ENCODE results near the gene MFSD6.
"Not testable (repeated sequence)": the region's sequence is repeated elsewhere in the genome, so short reads cannot be mapped to it uniquely, and the experiment has no call there.

MFSD6 gene

GRCh38 chr2:190466819-190467446 lies 58.8 kb downstream of the MFSD6 start:
- no peak overlapping the region for H3K4me3 ChIP-seq (ENCODE audit: extremely low read depth, insufficient read depth, low read length, poor library complexity, severe bottlenecking)
- 73 to 94% methylated on average over 5 of the region's 5 CpGs for WGBS, 2 experiments (ENCODE audit: insufficient coverage in 2 of 2)
- no peaks in the 10 kb centered on the region for H3K9me3 ChIP-seq (ENCODE audit: control insufficient read depth, low read length)
- no peaks in the 10 kb centered on the region for H3K4me1 ChIP-seq (ENCODE audit: control insufficient read depth, insufficient read depth, low read length, poor library complexity, severe bottlenecking)
- H3K36me3 ChIP-seq (ENCODE audit: control insufficient read depth, insufficient read depth, low read length), result no peaks in the 10 kb centered on the region
- H3K27ac ChIP-seq (ENCODE audit: low read depth, low read length, severe bottlenecking), result no peak overlapping the region

GRCh38 chr2:190467575-190468083 lies 59.5 kb downstream of the MFSD6 start:
- WGBS, 2 experiments (ENCODE audit: insufficient coverage in 2 of 2), result 82 to 93% methylated on average over 5 of the region's 5 CpGs
- Histone ChIP-seq H3K4me1 (ENCODE audit: control insufficient read depth, insufficient read depth, low read length, poor library complexity, severe bottlenecking) (no peaks in the 10 kb centered on the region), H3K27ac (ENCODE audit: low read depth, low read length, severe bottlenecking) (no peak overlapping the region), H3K4me3 (ENCODE audit: extremely low read depth, insufficient read depth, low read length, poor library complexity, severe bottlenecking) (no peak overlapping the region), H3K9me3 (ENCODE audit: control insufficient read depth, low read length) (no peaks in the 10 kb centered on the region), H3K36me3 (ENCODE audit: control insufficient read depth, insufficient read depth, low read length) (no peaks in the 10 kb centered on the region)

DNA sequence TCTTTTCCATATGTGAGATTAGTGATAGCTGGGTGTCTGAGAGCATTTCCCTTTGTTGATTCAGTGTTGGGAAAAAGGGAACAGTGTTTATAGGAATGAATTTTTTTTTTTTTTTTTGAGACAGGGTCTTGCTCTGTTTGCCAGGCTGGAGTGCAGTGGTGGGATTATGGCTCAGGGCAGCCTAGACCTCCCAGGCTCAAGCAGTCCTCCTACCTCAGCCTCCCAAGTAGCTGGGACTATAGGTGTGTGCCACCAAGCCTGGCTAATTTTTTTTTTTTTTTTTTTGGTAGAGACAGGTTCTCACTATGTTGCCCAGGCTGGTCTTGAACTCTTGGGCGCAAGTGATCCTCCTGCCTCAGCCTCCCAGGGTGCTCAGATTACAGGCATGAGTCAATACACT lies 60.2 kb downstream of the MFSD6 start:
- H3K4me1 ChIP-seq (ENCODE audit: control insufficient read depth, insufficient read depth, low read length, poor library complexity, severe bottlenecking); H3K27ac ChIP-seq (ENCODE audit: low read depth, low read length, severe bottlenecking); H3K4me3 ChIP-seq (ENCODE audit: extremely low read depth, insufficient read depth, low read length, poor library complexity, severe bottlenecking); H3K36me3 ChIP-seq (ENCODE audit: control insufficient read depth, insufficient read depth, low read length); H3K9me3 ChIP-seq (ENCODE audit: control insufficient read depth, low read length): not testable (repeated sequence)
- 80% methylated on average over 1 of the region's 1 CpG; no CpG with 5 or more reads in 1 of the 2 experiments for WGBS, 2 experiments (ENCODE audit: insufficient coverage in 2 of 2)

- Histone ChIP-seq H3K9me3 (ENCODE audit: control insufficient read depth, low read length) (no peaks in the 10 kb centered on the region), H3K4me1 (ENCODE audit: control insufficient read depth, insufficient read depth, low read length, poor library complexity, severe bottlenecking) (no peaks in the 10 kb centered on the region), H3K36me3 (ENCODE audit: control insufficient read depth, insufficient read depth, low read length) (no peaks in the 10 kb centered on the region), H3K27ac (ENCODE audit: low read depth, low read length, severe bottlenecking) (no peak overlapping the region), H3K4me3 (ENCODE audit: extremely low read depth, insufficient read depth, low read length, poor library complexity, severe bottlenecking) (no peak overlapping the region)
- no CpG with 5 or more reads among the region's 4 CpGs for WGBS, 2 experiments (ENCODE audit: insufficient coverage in 2 of 2)
Observed at GRCh38 chr2:190468814-190469569, 60.8 kb downstream of the MFSD6 start.

- Histone ChIP-seq H3K9me3 (ENCODE audit: control insufficient read depth, low read length) (no peaks in the 10 kb centered on the region), H3K4me1 (ENCODE audit: control insufficient read depth, insufficient read depth, low read length, poor library complexity, severe bottlenecking) (no peaks in the 10 kb centered on the region), H3K4me3 (ENCODE audit: extremely low read depth, insufficient read depth, low read length, poor library complexity, severe bottlenecking) (no peak overlapping the region), H3K36me3 (ENCODE audit: control insufficient read depth, insufficient read depth, low read length) (no peaks in the 10 kb centered on the region), H3K27ac (ENCODE audit: low read depth, low read length, severe bottlenecking) (no peak overlapping the region)
- 100% methylated on average over 2 of the region's 2 CpGs; no CpG with 5 or more reads in 1 of the 2 experiments for WGBS, 2 experiments (ENCODE audit: insufficient coverage in 2 of 2)
Observed at GRCh38 chr2:190469771-190470170, 61.6 kb downstream of the MFSD6 start.

GRCh38 chr2:190470256-190470826 lies 62.2 kb downstream of the MFSD6 start:
- H3K27ac ChIP-seq (ENCODE audit: low read depth, low read length, severe bottlenecking), result no peak overlapping the region
- 71% methylated on average over 1 of the region's 5 CpGs; no CpG with 5 or more reads in 1 of the 2 experiments for WGBS, 2 experiments (ENCODE audit: insufficient coverage in 2 of 2)
- H3K4me1 ChIP-seq (ENCODE audit: control insufficient read depth, insufficient read depth, low read length, poor library complexity, severe bottlenecking), result no peaks in the 10 kb centered on the region
- no peaks in the 10 kb centered on the region for H3K9me3 ChIP-seq (ENCODE audit: control insufficient read depth, low read length)
- H3K36me3 ChIP-seq (ENCODE audit: control insufficient read depth, insufficient read depth, low read length), result no peaks in the 10 kb centered on the region
- no peak overlapping the region for H3K4me3 ChIP-seq (ENCODE audit: extremely low read depth, insufficient read depth, low read length, poor library complexity, severe bottlenecking)

- H3K27ac ChIP-seq (ENCODE audit: low read depth, low read length, severe bottlenecking), result no peak overlapping the region
- no peaks in the 10 kb centered on the region for H3K9me3 ChIP-seq (ENCODE audit: control insufficient read depth, low read length)
- no peak overlapping the region for H3K4me3 ChIP-seq (ENCODE audit: extremely low read depth, insufficient read depth, low read length, poor library complexity, severe bottlenecking)
- WGBS, 2 experiments (ENCODE audit: insufficient coverage in 2 of 2), result 100% methylated on average over 2 to 3 of the region's 4 CpGs
- H3K4me1 ChIP-seq (ENCODE audit: control insufficient read depth, insufficient read depth, low read length, poor library complexity, severe bottlenecking), result no peaks in the 10 kb centered on the region
- no peaks in the 10 kb centered on the region for H3K36me3 ChIP-seq (ENCODE audit: control insufficient read depth, insufficient read depth, low read length)
Observed at GRCh38 chr2:190477661-190478454, 69.7 kb downstream of the MFSD6 start.

GRCh38 chr2:190478572-190479195 lies 70.5 kb downstream of the MFSD6 start:
- Histone ChIP-seq H3K4me3 (ENCODE audit: extremely low read depth, insufficient read depth, low read length, poor library complexity, severe bottlenecking) (no peak overlapping the region), H3K36me3 (ENCODE audit: control insufficient read depth, insufficient read depth, low read length) (no peaks in the 10 kb centered on the region), H3K27ac (ENCODE audit: low read depth, low read length, severe bottlenecking) (no peak overlapping the region), H3K4me1 (ENCODE audit: control insufficient read depth, insufficient read depth, low read length, poor library complexity, severe bottlenecking) (no peaks in the 10 kb centered on the region), H3K9me3 (ENCODE audit: control insufficient read depth, low read length) (no peaks in the 10 kb centered on the region)
- 100% methylated on average over 1 of the region's 3 CpGs for WGBS, 2 experiments (ENCODE audit: insufficient coverage in 2 of 2)

GRCh38 chr2:190481339-190481738 lies 73.2 kb downstream of the MFSD6 start:
- Histone ChIP-seq H3K4me3 (ENCODE audit: extremely low read depth, insufficient read depth, low read length, poor library complexity, severe bottlenecking) (no peak overlapping the region), H3K36me3 (ENCODE audit: control insufficient read depth, insufficient read depth, low read length) (no peaks in the 10 kb centered on the region), H3K9me3 (ENCODE audit: control insufficient read depth, low read length) (no peaks in the 10 kb centered on the region), H3K4me1 (ENCODE audit: control insufficient read depth, insufficient read depth, low read length, poor library complexity, severe bottlenecking) (no peaks in the 10 kb centered on the region), H3K27ac (ENCODE audit: low read depth, low read length, severe bottlenecking) (no peak overlapping the region)
- WGBS, 2 experiments (ENCODE audit: insufficient coverage in 2 of 2), result 85% methylated on average over 2 of the region's 2 CpGs; no CpG with 5 or more reads in 1 of the 2 experiments

GRCh38 chr2:190482451-190482850 lies 74.3 kb downstream of the MFSD6 start:
- Histone ChIP-seq H3K4me1 (ENCODE audit: control insufficient read depth, insufficient read depth, low read length, poor library complexity, severe bottlenecking) (no peaks in the 10 kb centered on the region), H3K27ac (ENCODE audit: low read depth, low read length, severe bottlenecking) (no peak overlapping the region), H3K36me3 (ENCODE audit: control insufficient read depth, insufficient read depth, low read length) (no peaks in the 10 kb centered on the region), H3K4me3 (ENCODE audit: extremely low read depth, insufficient read depth, low read length, poor library complexity, severe bottlenecking) (no peak overlapping the region), H3K9me3 (ENCODE audit: control insufficient read depth, low read length) (no peaks in the 10 kb centered on the region)

All from mesodermal cell (in vitro differentiated cells).